Measurements from ENCODE around the gene WFDC2. TPM values are rescaled to one million over a fixed set of nuclear protein-coding genes. Genes with fewer than 3 reads are reported as not detected.

WFDC2 gene
- 1.0 TPM for total RNA-seq
- long read RNA-seq, result 0 reads

DNA sequence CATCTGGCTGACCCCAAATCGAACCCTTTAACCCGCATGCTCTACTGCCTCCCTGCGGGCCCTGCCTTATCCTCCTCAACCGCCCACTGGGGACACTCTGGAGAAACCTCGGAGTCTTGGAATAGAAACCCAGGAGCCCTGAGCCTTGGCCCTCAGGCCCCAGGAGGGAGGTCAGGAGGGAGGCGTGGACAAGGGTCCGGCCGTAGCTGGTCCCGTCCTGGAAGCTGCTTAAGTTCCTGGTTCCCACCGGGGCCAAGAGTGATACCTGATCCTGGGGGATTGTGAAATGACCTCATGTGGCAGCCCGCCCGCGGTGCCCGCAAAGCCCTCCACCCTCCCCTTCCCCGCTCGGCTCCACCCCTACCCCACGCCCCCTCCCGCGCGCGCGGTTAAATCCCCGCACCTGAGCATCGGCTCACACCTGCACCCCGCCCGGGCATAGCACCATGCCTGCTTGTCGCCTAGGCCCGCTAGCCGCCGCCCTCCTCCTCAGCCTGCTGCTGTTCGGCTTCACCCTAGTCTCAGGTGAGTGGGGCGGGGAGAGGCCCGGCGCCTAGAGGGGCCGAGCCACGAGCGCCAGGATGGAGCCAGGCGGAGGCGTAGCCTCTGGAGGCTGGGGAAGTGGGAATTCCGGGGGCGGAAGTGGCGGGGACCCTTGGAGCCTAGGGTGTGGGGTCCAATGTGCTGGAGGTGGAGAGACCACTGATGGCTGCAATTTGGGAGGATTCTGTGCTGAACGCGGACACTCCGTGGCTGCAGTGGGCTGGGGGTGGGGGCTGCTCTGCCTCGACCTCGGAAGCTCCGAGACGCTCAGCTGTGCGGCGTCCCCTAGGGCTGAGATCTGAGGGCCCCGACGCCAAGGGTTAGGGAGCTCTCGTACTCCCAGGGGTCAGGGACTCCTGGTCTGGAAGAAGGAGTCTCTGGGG, at the start of gene WFDC2:
Gene WFDC2, plus strand, starts transcription at position 418 of the 926 bp plus-strand sequence. Its CDS starts 29 bp downstream, at position 447.
- no peak for DNase-seq
- intact Hi-C loops (cut with DNase I), result no loop called here

DNA sequence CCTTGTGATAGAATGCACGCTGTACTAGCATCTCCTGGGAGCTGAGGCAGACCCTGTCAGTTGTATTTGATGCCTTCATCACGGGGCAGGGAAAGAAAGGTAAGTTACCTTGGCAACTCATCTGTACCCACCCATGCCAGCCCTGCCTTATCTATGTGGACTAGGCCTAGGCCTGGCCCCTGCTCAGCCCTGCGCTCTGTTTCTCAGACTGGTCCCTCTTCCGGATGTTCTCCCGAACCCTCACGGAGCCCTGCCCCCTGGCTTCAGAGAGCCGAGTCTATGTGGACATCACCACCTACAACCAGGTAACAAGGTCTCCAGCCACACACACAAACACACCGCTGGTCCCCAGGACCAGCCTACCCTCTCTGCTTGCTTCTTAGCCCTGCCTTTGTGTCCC, 49.4 kb upstream of the WFDC2 start:
- DNase-seq (no peak), ATAC-seq (ENCODE audit: poor library complexity) (peak; percentile 18)
- intact Hi-C loops (cut with DNase I), result no loop called here

More for the DNA sequence above, at the start of gene WFDC2:
- ATAC-seq (ENCODE audit: poor library complexity), result peak; percentile 35

DNA sequence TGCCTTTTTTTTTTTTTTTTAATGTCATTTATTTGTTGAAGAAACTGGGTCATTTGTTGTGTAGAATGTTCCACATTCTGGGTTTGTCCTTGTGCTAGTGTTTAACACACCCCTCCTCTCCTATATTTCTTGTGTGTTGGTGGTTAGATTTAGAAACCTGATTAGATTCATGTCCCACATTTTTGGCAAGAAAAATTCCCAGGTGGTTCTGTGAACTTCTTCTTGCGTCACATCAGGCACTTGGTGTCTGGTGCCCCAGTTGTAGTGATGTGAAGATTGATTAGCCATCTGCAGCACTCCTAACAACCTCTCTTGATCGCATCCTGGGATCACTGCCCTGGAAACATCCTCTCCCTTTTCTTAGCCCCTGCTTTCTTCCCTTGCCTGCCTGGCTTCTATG, 45.9 kb upstream of the WFDC2 start:
- intact Hi-C loops (cut with DNase I), result no loop called here
- ATAC-seq (ENCODE audit: poor library complexity), result no peak
- no peak for DNase-seq

- intact Hi-C loops (cut with DNase I), result no loop called here
- no peak for DNase-seq
Observed at GRCh38 chr20:45425561-45425960, 44.0 kb upstream of the WFDC2 start.

GRCh38 chr20:45426320-45427016, 43.1 kb upstream of the WFDC2 start:
- DNase-seq (no peak), ATAC-seq (ENCODE audit: poor library complexity) (peak; percentile 23)
- intact Hi-C loops (cut with DNase I), result no loop called here

More at GRCh38 chr20:45425561-45425960, 44.0 kb upstream of the WFDC2 start:
- ATAC-seq (ENCODE audit: poor library complexity), result no peak

- DNase-seq (no peak), ATAC-seq (ENCODE audit: poor library complexity) (peak; percentile 63)
- intact Hi-C loops (cut with DNase I), result no loop called here
Observed at GRCh38 chr20:45427236-45428149, 42.1 kb upstream of the WFDC2 start.

GRCh38 chr20:45429618-45430017, 39.9 kb upstream of the WFDC2 start:
- ATAC-seq (ENCODE audit: poor library complexity), result no peak
- no peak for DNase-seq
- intact Hi-C loops (cut with DNase I), result no loop called here

DNA sequence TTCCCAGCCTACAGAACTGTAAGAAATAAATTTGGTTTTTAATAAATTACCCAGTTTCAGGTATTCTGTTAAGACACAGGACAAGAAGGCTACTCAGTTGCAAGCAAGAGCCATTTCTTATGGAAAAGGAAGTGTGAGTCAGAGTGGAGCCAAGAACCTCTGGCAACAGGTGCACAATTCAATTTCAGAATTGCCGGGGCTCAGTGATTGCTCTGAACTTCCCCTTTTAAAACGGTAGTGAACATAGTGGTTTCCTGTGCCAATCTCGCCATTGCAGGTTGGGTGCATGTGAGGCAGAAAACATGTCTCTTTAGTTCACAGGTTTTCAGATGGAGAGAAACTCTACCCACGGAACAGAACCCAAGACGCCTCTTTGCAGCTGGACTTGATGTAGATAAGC, 37.3 kb upstream of the WFDC2 start:
- intact Hi-C loops (cut with DNase I), result no loop called here
- DNase-seq, result no peak
- ATAC-seq (ENCODE audit: poor library complexity), result no peak

- intact Hi-C loops (cut with DNase I), result no loop called here
- peak; percentile 81 for DNase-seq
- ATAC-seq (ENCODE audit: poor library complexity), result peak; percentile 86
Observed at GRCh38 chr20:45433316-45433715, 36.2 kb upstream of the WFDC2 start.

- no peak for DNase-seq
- intact Hi-C loops (cut with DNase I), result no loop called here
- no peak for ATAC-seq (ENCODE audit: poor library complexity)
Observed at GRCh38 chr20:45433976-45434375, 35.6 kb upstream of the WFDC2 start.

- intact Hi-C loops (cut with DNase I), result loop anchor here (2.0 kb wide), 2 partner anchors 62 to 118 kb away; no protein-coding TSS in a partner anchor
- ATAC-seq (ENCODE audit: poor library complexity), result peak; percentile 96
- DNase-seq, result peak; percentile 94
Observed at GRCh38 chr20:45436732-45437485, 32.6 kb upstream of the WFDC2 start.

DNA sequence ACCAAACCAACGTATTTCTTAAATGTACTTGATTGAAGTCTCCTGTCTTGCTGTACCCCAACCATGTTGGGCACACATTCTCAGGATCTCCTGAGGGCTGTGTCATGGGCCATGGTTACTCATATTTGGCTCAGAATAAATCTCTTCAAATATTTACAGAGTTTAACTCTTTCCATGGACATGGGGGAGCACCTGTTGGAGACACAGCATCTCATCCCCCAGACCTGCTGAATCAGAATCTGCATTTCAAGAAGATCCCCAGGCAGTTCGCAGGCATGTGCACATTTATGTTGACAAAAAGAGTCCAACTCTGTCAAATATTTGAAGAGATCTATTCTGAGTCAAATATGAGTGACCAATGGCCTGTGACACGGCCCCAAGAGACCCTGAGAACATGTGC, 29.1 kb upstream of the WFDC2 start:
- DNase-seq (no peak), ATAC-seq (ENCODE audit: poor library complexity) (no peak)
- intact Hi-C loops (cut with DNase I), result no loop called here

- ATAC-seq (ENCODE audit: poor library complexity) (no peak), DNase-seq (no peak)
- intact Hi-C loops (cut with DNase I), result no loop called here
Observed at GRCh38 chr20:45440891-45441685, 28.5 kb upstream of the WFDC2 start.

DNA sequence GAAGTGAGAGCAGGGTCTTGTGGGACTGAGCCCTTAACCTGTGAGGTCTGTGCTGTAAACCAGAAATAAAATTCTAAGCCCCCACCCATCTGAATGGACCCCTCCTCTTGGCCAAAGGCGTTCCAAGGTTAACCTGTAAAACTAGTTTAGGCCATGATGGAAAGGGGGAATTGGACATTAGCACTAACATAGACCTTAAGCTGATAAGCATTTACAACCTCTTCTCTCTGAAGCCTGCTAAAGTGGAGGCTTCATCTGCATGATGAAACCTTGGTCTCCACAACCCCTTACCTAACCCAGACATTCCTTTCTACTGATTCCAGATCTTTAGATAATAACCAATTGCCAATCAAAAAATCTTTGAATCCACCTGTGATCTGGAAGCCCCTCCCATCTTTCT, 27.8 kb upstream of the WFDC2 start:
- intact Hi-C loops (cut with DNase I), result no loop called here
- ATAC-seq (ENCODE audit: poor library complexity) (no peak), DNase-seq (no peak)

DNA sequence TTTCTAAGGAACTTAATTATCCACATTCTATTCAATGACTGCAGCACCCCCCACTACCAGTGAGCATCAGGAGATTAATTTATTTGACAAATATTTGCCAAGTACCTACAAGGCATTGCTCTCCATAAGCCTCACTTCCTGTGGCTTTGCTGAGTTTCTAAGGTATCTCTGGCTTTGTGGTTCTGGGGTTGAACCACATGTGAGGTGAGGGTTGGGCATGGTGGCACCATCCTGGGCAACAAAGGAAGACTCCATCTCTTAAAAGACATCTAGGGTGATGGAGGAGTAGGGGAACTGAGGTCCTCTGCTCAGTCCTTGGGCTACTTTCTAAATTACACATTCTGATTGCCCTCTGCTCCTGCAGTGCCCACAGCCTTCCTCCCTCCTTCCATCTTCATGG, 25.5 kb upstream of the WFDC2 start:
- DNase-seq (no peak), ATAC-seq (ENCODE audit: poor library complexity) (no peak)
- intact Hi-C loops (cut with DNase I), result no loop called here

GRCh38 chr20:45445805-45446562, 23.6 kb upstream of the WFDC2 start:
- intact Hi-C loops (cut with DNase I), result no loop called here
- ATAC-seq (ENCODE audit: poor library complexity), result no peak

DNA sequence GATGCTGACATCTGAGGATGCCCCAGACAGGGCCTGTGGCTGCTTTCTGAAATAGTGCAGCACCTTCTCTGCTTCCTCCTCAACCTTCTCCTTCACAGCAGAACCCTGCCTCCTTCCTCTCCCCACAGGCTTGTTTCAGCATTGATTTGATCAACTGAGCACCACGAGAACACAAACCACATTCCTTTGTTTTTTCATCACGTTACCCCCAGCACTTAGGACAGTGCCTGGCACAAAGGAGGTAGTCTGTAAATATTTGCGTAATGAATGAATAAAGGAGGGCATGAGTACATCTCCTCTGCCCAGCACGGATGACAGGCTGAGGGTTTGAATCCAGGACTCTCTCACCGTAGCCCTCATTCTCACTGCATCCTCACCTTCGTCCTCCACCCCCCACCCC, 21.3 kb upstream of the WFDC2 start:
- DNase-seq, result no peak
- no peak for ATAC-seq (ENCODE audit: poor library complexity)
- intact Hi-C loops (cut with DNase I), result no loop called here

More at GRCh38 chr20:45445805-45446562, 23.6 kb upstream of the WFDC2 start:
- DNase-seq, result no peak
